Stimulated activated CD8-positive, alpha-beta memory T cell treated with anti-CD3 and anti-CD28 coated beads, Interleukin-4, amount 100 ng/mL, for 4 hours (primary cell): Measurements from ENCODE around the gene TMEM135.
"Not testable (repeated sequence)": the region's sequence is repeated elsewhere in the genome, so short reads cannot be mapped to it uniquely, and the experiment has no call there.

Source experiments
- DNase-seq, 2 donors: peaks; one replicate each; pipeline ENCODE4 v3.0.0-alpha.2; 2020; ENCODE audit warnings: low read depth in 2 of 2, low spot score in 1 of 2

The TMEM135 gene

DNA sequence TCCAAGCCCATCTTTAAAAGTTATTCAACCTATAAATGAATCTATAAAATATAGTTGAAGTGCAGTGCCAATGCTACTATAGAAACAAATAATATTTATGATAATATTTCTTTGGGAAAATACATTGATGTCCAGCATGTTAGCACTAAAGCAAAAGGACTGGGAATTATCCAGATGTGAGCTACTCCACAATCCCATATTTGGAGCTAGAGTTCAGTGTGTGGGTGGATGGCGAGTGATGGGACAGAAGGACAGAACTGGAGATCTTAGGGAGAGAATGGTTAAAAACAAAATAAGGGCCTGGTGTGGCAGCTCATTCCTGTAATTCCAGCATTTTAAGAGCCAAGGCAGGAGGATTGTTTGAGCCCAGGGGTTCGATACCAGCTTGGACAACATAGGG, 216.8 kb downstream of the TMEM135 start:
- DNase-seq = no peak

DNA sequence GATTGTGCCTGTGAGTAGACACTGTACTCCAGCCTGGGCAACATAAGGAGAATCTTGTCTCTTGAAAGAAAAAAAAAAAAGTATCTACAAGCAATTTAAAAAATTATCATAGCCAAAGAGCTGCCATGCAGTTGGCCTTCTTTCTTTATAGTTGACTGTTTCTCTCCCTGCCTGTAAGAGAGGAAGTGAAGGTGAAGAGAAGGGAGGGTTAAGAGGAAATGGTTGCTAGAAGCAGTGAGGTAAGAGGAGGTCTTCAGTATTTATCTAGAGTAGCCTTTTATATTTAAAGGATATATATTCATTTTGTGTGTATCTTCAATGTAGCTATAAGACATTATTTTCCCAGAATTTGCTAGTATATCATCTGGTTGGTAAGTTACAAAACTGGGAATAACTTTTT, 217.9 kb downstream of the TMEM135 start:
- no peak for DNase-seq

DNA sequence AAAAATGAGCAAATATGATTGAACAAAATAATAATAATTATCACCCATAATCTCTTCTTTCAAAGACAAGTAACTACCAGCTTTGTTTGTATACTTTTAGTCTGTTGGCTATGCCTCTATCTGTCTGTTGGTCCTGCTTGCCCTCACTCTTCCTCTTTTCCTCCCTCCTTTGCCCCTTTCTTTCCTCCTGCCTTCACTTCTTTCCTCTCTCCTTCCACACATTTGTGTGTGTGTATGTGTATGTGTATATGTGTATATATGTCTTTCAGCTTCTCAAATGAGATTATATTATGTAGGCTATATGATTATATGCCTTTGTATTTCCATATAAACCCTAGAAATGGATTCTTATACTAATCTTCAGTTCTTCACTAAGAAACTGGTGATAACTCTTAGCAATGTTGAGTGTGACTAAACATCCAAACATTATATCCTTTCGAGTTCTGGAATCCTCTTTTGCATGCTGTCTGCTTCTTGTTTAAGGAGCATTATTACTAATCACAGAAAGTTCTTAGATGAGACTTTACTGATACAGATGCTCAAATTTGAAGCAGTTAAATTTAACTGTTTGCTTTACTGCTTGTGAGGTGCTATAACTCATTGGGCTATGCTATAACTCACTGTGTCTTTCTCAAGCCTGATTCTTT, 219.1 kb downstream of the TMEM135 start:
- DNase-seq = no peak

DNA sequence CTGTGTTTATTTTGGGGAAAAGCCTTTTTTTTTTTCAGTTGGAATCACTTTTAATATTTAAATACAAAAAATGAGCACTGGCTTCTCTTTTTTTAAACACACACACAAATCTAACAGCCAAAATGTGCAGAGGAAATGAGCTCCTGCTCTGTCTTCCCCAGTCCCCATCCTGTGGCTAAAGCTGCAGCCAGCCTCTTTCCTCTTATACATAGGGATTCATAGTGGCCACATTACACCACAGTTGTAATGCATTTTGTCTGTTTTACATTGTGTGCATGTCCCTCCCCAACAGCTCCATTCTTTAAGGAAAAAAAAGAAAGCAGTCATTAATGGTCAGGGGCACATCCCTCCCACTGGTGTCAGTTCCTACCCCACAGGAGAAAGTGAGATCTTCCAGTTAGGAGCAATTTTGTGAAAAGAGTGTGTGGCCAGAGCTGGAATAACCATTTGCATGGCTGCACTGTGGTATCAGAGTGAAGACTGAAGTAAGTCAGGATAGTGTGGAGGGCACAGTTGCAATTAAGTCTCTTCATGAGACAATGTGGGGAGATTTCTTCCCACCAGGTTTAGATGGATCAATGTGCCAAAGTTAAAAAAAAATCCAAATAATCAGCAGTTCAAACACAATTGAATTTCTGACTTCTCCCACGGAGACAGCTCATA, 220.6 kb downstream of the TMEM135 start:
- DNase-seq = no peak

DNA sequence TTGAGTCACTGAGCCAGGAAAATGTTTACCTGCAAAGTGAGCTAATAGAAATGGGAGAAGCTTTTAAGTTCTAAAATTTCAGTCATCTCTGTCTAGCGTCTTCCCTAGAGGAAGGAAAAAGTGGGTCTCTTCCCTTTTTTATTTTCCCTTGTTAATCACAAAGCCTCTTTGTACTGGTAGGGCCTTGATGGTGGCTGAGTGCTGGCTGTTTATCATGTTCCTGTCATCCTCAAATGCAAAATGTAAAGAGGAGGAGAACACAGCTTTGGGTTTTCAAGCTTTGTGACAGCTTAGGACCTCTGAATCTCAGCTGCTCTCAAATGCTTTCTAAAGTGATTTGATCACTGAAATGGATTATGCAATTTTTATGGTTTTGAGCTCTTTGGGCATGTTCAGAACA, 222.0 kb downstream of the TMEM135 start:
- DNase-seq = no peak

DNA sequence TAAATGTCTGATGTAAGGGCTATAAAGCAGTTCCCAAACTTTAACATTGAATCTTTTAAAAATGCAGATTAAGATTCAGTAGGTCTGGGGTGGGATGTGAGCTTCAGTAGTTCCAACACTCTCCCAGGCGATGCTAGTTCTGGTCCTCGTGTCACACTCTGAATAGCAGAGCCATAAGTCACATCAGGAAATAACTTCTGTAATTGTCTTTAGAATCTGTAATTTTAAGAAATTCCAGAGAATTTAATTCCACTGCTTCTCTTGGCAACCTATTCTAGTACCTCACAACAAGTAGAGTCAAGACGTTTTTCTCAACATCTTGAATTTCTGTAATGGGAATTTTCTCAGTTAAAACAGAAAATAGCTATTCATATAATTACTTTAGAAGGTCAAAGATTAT, 223.1 kb downstream of the TMEM135 start:
- DNase-seq = no peak

DNA sequence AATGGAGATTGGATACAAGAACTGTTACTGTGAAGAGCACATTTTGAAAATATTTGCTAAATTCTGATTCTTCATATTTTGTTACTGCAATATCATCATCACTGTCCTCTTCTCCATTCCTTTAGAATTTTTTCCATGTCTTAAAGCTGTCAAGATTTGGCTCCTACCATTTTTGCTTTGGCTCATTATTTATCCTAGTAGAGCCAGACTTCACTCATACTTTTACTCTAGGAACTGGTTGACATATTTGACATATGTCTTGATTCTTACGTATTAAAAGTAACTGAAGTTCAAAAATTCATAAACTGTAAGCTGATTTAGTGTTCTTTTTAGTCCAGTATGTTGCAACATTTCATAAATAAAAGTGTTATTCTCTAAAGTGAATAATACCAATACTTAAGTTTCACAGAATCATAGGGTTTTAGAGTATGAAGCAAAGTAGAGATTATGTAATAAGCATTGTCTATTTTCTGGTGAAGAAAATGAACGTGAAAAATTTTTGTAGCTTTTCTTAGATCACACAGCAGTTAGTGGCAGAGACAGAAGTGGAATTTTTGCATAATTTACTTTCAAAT, 225.6 kb downstream of the TMEM135 start:
- no peak for DNase-seq

DNA sequence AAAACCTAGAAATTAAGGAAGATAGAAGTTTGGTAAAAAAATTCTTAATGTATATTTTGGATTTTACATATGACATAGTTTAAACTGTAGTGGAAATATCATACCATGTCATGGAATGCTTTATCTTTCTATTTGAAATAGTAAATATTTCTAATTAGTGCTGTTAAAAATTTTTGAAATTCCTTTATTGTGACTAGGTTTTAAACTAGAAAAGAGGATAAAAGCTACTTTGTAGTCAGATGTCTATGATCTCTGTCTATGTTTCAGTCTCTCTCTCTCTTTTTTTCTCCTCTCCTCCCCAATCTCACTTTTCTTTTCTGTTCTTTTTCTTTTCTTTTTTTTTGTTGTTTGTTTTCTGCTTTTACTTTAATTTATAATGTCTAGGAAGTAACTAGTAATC, 226.2 kb downstream of the TMEM135 start:
- DNase-seq = no peak

DNA sequence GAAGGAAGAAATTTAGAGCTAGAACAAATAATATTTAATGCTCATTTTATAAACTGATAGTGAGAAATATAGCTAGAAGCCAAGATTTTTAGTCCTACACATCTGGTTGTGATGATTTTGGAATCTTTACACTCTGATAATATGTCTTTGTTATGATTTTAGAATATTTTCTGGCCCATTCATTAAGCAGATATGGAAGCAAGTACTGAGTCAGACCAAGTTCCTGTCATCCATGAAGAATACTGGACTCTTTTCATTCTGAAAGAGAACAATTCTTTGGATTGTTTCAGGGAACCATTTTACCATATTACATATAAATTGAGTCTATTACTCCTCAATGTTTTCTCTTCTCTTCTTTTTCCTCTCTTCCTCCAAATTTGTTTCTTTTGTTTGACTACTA, 227.4 kb downstream of the TMEM135 start:
- no peak for DNase-seq

DNA sequence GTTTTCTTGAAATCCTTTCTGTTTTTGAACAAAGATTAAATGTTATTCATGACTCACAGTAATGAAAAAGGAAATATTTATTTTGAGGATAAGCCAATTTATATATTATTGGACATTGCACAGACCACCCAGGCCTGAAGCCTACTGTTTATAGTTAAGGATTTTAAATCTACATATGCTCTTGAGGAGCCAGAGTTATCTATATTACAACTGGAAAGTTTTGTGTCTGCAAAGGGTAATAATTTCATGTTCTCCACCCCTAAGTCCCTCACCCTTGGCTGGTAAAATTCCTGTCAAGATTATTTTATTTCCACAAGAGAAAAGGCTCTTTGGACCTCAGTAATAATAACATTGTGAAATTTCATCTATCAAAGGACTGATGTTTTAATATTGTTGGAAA, 228.2 kb downstream of the TMEM135 start:
- DNase-seq = no peak

DNA sequence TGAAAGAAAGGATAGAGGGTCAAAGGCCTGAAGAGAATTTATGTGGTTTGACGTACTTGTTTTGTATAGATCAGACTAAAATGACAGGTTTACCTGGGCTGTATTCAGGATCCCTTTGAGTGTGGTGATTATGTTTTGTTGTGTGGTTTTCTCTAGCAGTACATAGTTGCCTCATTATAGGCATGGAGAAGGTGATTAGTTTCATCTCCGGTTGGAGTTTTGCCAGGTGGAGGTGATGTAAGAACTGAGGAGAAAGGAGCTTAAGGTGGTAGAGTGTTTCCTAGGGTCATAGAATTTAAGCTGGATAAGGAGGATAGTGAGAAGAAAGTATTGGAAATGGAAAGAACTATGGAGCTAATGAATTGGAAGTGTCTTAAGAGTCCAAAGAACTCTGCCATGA, 229.0 kb downstream of the TMEM135 start:
- no peak for DNase-seq

DNA sequence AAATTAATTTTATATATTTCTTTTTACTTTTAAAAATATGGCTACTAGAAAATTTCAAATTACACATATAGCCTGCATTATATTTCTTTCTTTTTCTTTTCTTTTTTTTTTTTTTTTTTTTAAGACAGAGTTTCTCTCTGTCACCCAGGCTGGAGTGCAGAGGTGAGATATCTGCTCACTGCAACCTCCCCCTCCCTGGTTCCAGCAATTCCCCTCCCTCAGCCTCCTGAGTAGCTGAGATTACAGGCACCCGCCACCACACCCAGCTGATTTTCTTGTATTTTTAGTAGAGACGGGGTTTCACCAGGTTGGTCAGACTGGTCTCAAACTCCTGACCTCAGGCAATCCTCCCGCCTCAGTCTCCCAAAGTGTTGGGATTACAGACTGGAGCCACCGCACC, 234.2 kb downstream of the TMEM135 start:
- not testable (repeated sequence) for DNase-seq

DNA sequence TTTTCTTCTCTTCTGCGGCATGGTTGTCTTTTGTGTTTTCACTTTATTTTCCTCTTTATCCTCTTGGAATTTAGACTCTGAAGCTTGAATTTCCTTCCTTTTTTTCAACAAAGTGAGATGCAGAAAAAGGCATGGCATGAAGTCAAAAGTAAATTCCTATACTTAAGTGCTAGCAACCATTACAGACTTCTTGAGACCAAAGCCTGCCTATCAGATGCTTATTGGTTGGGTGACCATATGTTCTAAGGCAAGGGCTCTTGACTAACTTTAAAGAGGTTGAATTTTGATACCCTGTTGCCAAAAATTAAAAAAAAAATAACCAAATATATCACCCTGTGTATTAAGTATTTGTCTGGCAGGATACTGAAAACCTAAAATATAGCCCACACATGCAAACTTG, 237.4 kb downstream of the TMEM135 start:
- DNase-seq = no peak

DNA sequence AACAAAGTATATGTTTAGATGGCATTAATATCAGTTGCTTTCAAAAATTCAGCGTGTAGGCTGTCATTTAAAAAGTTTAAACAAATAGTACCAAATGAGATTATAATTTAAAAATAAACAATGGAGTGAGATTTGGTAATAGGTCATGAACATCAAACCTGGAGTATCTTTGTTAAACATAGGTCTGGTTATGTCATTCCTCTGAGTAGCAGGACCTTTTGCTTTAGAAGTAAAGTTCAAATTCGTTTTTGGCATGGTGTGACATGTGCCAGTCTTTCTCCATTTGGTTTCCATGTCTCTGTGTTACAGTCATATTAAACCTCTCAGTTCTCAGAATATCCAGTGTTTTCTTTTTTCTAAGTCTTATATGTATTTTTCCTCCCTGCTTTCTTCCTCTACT, 242.4 kb downstream of the TMEM135 start:
- DNase-seq = no peak

DNA sequence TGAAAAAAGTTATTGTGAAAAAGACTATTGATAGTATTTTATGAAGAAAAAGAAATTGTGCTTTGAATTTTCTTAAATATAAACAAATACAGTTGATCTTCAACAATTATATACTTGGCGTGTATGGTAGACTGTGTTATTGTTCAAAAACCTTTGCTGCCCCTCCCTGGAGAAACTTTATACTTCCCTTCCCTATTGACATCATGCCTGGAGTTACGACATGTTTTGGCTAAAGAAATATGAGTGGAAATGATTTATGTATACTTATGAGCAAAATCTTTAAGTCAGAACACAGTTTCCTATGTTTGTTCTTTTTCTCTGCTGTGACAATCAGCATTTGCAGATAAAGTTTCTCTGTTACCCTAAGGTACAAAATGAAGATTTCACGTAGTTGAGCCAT, 243.8 kb downstream of the TMEM135 start:
- no peak for DNase-seq

DNA sequence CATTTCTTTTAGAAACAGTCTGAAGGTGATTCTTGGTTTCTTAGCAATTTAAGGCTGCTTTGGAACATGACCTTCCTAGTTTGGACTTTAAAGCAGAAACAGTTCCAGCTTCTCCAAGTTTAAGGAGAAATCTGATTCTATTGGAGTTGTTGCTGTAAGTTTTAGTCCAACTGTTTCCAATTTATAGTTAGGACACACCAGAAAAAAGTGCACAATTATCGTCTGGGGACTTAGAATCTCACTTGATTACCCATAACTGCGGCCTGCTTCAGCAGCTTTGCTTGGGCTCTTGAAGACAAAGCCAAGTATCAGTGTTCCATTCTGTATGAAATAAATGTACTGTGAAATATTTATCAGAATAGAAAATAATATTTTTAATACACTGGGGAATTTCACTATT, 246.6 kb downstream of the TMEM135 start:
- no peak for DNase-seq

DNA sequence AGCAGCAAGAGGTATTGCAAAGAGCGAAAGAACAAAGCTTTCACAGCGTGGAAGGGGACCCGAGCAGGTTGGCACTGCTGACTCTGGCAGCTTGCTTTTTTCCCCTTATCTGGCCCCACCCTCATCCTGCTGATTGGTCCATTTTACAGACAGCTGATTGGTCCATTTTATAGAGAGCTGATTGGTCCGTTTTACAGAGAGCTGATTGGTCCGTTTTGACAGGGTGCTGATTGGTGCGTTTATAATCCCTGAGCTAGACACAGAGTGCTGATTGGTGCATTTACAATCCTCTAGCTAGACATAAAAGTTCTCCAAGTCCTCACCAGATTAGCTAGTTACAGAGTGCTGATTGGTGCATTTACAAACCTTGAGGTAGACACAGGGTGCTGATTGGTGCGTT, 247.9 kb downstream of the TMEM135 start:
- not testable (repeated sequence) for DNase-seq

DNA sequence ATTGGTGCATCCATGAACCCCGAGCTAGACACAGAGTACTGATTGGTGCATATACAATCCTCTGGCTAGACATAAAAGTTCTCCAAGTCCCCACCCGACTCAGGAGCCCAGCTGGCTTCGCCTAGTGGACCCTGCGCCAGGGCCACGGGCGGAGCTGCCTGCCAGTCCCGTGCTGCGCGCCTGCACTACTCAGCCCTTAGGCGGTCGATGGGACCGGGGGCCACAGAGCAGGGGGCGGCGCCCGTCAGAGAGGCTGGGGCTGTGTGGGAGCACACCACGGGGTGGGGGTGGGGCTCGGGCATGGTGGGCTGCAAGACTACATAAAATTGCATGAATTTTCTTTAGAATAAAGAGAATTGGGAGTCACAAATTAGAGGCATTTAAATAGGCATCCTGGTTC, 248.6 kb downstream of the TMEM135 start:
- DNase-seq = no peak

DNA sequence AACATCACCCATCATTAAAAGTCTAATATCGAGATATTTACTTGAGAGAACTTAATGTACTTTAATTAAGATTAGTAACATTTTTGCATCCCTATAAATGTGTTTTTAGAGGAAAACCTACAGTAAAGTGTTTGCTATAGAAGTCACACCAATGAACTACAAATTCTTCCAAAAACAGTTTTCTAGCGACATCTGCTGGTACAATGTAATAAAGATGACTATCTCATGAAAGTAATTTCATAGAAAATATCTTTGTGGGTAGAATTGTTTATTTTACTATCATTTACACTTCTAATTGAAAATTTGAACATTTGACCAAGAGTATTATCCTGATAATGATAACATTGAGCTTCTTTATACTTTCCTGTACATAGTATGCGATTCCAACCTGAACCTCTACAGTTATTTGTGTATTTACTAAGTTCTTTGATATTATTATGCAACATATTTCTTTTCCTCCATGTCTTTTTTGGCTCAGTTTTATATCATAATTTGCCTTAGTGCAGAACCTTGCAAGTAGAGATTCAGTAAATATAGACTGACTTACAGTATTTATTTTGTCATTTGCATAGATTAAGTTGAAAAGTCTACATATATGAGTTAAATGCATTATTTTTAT, 252.7 kb downstream of the TMEM135 start:
- no peak for DNase-seq

DNA sequence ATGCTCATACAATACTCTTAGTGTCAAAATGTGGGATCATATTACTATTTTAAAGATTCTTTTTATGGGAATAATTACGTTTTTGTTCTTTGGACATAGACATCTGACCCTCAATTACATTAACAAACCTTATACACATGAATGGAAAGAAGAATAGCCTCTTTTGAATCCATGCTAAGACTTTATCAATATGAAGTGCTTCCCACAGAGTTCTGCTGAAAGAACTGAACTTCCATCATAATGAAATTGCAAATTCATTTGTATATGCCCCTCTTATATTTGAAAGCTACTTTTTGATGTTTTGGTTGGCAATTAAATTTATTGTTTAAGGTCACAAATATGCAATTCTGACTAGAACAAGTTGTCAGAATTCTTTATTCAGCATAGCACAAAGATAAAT, 254.9 kb downstream of the TMEM135 start:
- DNase-seq = no peak

DNA sequence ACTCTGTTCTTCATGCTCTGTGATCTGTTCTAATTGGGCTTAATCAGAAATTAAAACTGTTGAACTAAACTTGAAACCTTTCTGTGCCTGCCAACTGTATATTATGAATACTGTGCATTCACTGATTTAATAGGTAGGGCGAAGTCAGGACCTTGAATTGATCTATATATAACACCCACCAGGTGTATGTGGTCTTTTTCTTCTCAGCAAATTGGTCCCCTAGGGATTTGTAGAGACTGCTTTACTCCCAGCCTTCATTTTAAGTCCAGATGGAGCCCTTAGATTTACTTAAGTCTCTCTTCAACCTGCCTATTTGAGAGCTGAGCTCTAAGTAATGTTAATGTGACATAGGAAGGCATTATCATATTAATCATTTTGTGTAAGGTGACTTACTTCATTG, 257.5 kb downstream of the TMEM135 start:
- no peak for DNase-seq

DNA sequence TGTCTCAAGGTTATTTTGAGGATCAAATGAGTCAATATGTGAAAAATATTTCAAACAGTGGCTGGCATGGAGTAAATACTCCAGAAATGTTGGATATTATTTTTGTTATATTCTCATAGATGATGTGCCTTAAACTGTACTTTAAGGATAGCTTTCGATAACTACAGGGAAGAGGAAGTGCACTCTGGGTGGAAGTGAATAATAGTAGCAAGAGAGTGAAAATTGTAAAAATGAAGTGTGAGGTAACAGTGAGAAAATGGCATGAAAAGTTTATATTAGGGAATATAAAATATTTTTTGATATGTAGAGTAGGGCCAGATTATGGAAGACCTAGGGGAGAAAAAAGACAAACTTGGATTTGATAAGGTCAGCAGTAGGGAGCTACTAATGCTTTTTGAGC, 258.9 kb downstream of the TMEM135 start:
- DNase-seq = no peak
